ENCODE data around the gene DBT.
A peak's percentile ranks its signal among the peaks of the same experiment; 100 is the strongest.
"Not testable (repeated sequence)": the region's sequence is repeated elsewhere in the genome, so short reads cannot be mapped to it uniquely, and the experiment has no call there.

DBT gene

DNA sequence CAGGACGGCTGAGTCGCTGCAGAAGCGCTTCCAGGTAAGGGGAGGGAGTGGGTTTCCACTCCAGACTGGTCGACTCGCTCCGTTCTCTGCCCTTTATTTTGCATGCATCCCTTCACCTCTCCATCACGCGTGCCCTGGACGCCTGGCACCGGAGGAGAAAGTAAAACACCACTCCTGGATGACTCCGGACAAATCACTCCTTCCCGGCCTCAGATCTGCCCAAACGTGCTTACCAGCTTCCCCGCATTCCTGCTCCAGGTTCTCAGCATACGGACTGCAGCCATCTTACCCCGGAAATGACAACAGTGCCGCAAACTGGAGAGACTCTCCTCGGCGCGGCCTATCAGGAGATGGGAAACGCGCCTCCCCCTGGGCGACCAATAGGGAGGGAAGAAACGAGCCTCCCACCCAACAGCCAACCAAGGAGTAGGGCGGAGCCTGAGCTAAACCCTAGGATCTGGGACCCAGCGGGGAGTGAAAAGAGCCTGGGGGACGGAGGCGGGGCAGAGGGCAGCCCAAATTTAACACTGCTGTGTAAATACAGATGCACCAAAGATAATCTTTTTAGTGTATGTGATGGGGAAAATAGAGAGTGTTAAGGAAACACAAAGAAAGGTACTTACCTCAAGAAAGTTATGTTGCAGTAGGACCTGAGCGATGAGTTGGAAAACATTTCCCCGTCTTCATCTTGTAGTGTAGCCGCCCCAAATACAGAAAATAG is at the start of gene DBT:
DBT (minus strand) TSS at position 298 of the 721 bp plus-strand sequence; CDS start at position 284, 14 bp downstream.
- peak; percentile 96 for DNase-seq
- in situ Hi-C loops (cut with MboI; ENCODE audit: low pct_unique_long_range_greater_than_20kb, low sequenced_read_pairs), result no loop called here

DNA sequence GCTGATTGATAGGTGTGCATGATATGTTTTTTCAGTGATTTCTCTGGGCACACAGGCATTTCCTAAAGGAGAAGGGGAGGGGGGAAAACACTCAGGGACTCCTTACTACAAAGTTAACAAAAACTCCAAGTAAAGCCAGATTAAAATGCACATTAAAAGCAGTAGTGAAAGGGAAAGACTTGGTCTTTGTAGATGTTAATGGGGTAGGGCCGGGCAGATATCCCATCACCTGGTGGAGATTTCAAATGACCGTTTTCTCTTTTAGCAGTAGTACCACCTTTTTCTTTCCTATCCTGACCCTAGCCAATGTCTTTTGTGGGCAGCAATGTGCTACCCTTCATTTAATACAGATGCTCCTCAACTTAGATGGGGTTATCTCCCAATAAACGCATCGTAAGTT is 48.9 kb upstream of the DBT start:
- no peak for DNase-seq
- in situ Hi-C loops (cut with MboI; ENCODE audit: low pct_unique_long_range_greater_than_20kb, low sequenced_read_pairs), result no loop called here

DNA sequence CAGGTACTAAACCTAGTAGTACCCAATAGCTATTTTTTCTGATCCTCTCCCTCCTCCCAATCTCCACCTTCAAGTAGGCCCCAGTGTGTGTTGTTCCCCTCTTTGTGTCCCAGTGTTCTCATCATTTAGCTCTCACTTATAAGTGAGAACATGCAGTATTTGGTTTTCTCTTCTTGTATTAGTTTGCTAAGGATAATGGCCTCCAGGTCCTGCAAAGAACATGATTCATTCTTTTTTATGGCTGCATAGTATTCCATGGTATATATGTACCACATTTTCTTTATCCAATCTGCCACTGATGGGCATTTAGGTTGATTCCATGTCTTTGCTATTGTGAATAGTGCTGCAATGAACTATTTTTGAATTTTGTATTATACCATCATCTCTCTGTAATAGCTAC is 47.4 kb upstream of the DBT start:
- in situ Hi-C loops (cut with MboI; ENCODE audit: low pct_unique_long_range_greater_than_20kb, low sequenced_read_pairs); DNase-seq: not testable (repeated sequence)

DNA sequence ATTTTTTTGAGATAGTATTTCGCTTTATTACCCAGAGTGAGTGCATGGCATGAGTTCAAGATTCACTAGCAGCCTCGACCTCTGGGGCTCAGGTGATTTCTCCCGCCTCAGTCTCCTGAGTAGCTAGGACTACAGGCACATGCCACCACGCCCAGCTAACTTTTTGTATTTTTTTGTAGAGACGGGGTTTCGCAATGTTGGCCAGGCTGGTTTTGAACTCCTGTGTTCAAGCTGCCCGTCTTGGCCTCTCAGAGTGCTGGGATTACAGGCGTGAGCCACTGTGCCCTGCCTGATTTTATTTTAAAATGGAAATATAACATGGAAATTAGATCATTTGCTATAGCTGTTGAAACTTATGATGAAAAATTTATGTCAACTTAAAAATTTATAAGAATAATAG is 46.5 kb upstream of the DBT start:
- in situ Hi-C loops (cut with MboI; ENCODE audit: low pct_unique_long_range_greater_than_20kb, low sequenced_read_pairs), result no loop called here
- no peak for DNase-seq

DNA sequence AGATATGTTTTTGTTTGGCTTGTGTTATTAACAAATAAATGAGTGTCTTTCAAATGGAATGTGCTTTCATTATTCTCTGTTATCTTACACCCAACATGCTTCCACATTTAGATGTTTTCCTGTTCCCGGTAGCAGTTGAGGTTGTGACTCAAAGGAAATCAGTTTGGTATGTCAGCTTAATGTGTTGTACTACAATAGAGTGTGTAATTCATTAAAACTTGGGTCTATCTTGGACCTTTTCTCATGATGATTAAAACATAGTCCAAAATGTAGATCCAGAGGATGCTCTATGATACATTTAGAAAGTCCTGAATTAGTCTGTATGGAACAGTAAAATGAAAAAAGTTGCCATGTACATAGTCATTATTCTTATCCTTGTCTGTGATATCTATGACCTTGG is 43.1 kb upstream of the DBT start:
- in situ Hi-C loops (cut with MboI; ENCODE audit: low pct_unique_long_range_greater_than_20kb, low sequenced_read_pairs), result no loop called here
- no peak for DNase-seq

DNA sequence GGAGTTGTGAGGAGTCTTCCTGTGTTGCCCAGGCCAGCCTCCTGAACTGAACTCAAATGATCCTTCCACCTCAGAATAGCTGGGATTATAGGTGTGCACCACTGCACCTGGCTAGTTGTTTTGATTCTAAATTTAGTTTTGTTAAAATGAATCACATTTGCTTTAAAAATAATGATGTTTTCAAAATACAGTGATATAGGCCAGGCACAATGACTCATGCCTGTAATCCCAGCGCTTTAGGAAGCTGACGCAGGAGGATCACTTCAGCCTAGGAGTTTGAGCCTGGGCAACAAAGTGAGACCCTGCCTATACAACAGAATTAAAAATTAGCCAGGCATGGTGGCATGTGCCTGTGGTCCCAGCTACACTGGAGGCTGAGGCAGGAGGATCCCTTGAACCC is 40.7 kb upstream of the DBT start:
- DNase-seq, result no peak
- in situ Hi-C loops (cut with MboI; ENCODE audit: low pct_unique_long_range_greater_than_20kb, low sequenced_read_pairs), result no loop called here

DNA sequence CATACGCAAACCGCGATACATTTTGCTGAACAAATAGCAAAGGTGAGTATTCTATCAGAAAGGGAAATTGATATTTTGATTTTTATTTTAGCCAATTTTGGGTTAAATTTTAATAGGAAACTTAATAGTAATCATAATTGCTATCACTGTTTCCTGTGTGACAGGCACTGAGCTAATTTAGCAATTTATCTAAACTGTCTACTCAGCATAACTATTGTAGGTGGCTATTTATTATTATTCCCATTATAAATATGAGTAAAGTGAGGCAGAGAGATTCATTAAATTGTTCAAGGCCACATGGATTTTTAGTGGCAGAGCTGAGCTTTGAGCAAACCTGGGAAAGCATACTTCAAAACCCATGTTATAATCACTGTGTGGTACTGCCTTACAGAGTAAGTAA is 37.5 kb upstream of the DBT start:
- in situ Hi-C loops (cut with MboI; ENCODE audit: low pct_unique_long_range_greater_than_20kb, low sequenced_read_pairs), result no loop called here
- no peak for DNase-seq

DNA sequence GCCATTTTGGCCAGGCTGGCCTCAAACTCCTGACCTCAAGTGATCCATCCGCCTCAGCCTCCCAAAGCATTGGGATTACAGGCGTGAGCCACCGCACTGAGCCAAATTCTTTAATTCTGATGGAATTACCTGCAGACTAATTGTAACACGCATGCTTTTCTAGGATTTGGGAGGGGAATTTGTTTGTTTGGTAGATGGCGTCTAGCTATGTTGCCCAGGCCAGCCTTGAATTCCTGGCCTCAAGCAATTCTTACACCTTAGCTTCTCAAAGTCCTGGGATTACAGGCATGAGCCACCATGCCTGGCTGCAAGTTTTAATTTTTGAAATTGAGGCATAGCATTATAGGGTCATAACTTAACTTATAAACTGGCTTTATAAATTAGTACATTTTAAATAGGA is 35.0 kb upstream of the DBT start:
- in situ Hi-C loops (cut with MboI; ENCODE audit: low pct_unique_long_range_greater_than_20kb, low sequenced_read_pairs), result no loop called here
- DNase-seq, result no peak

DNA sequence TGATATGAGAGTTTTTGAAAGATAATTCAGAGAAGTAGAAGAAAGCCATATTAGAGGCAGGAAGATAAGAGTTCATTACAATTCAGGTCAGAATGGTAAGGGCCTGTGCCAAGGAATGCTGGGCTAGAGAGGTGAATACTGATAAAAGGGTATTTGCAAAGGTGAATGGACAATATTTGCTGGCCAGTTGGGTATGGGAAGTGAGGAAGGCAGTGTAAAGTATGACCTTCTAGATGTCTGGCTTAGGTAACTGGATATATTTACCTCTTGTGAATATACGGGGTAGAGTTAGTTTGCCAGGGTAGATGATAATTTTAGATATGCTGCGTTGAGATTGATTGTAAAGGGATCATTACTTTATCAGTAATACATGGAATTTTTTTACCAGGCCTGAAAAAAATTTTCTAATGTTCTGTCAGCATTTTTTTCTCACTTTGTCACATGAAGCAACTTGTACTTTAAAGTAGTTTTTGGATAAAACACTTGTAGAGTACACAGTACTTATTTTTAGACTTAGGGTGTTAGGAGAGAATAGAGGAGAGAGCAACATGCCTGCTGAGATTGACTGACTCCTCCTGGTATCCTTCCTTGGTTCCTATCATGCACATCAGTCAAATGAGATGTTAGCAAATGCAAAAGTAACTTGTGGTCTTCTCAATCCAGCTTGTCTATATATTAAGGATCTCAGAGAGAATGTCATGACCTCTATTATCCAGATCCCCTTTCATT is 30.5 kb upstream of the DBT start:
- in situ Hi-C loops (cut with MboI; ENCODE audit: low pct_unique_long_range_greater_than_20kb, low sequenced_read_pairs), result no loop called here
- no peak for DNase-seq

DNA sequence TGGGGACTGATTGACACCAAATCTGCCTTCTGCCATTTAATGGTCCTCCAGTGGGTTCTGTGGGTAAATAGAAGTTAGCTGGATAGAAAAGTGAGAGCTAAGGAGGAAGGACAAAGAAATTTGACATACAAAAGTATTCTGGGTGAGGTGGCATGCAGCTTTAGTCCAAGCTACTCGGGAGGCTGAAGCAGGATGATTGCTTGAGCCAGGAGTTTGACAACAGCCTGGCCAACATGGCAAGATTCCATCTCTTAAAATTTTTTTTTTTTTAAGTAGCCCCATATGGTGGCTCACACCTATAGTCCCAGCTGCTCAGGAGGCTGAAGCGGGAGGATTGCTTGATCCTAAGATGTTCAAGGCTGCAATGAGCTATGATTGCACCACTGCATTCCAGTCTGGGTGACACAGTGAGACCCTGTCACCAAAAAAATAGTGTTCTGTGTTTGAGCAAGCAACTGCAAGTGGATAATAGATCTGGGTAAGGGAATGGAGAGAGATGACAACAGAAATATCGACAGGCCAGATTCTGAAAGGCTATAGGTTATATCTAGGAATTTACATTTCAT is 29.8 kb upstream of the DBT start:
- in situ Hi-C loops (cut with MboI; ENCODE audit: low pct_unique_long_range_greater_than_20kb, low sequenced_read_pairs), result no loop called here
- no peak for DNase-seq

DNA sequence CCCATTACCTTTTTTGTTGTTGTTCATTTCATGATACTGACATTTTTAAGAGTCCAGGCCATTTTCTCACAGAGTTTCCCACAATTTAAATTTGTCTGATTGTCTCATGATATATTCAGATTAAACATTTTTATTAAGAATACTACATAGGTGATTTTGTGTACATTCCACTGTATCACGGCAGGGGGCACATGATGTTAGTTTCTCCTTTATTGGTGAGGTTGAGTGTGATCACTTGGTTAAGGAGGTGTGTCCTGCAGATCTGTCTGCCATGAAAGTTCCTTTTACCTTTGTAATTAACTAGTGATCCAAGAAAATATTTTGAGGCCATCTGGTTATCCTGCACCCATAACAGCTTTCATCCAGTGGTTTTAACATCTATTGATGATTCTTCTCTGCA is 28.2 kb upstream of the DBT start:
- in situ Hi-C loops (cut with MboI; ENCODE audit: low pct_unique_long_range_greater_than_20kb, low sequenced_read_pairs), result no loop called here
- DNase-seq, result no peak

DNA sequence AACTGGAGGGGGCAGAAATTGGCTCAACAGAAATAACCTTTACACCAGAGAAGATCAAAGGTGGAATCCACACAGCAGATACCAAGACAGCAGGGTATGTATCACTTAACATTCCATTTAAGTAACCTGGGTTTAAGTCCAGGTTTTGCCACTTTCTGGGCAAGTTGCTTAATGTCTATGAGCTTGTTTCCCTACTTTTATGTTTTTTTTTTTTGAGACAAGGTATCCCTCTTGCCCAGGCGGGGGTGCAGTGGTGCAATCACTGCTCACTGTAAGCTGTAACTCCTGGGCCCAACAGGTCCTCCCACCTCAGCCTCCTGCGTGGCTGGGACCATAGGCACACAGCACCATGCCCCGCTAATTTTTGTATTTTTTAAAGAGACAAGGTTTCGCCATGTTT is 18.6 kb upstream of the DBT start:
- no peak for DNase-seq
- in situ Hi-C loops (cut with MboI; ENCODE audit: low pct_unique_long_range_greater_than_20kb, low sequenced_read_pairs), result no loop called here

DNA sequence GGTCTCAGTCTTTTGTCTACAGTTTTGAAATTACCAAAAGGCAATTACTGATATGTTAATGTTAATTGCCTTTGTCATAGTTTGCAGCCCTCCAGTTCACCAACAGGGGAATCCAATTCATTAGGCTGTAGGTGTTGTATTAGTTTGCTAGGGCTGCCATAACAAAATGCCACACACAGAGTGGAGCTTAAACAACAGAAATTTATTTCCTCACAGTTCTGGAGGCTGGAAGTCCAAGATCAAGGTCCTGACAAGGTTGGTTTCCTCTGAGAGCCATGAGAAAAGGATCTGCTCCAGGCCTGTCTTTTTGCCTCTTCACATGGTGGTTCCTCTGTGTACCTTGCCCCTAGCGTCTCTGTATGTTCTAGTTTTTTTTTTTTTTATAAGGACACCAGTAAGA is 17.6 kb upstream of the DBT start:
- DNase-seq, result no peak
- in situ Hi-C loops (cut with MboI; ENCODE audit: low pct_unique_long_range_greater_than_20kb, low sequenced_read_pairs), result no loop called here

DNA sequence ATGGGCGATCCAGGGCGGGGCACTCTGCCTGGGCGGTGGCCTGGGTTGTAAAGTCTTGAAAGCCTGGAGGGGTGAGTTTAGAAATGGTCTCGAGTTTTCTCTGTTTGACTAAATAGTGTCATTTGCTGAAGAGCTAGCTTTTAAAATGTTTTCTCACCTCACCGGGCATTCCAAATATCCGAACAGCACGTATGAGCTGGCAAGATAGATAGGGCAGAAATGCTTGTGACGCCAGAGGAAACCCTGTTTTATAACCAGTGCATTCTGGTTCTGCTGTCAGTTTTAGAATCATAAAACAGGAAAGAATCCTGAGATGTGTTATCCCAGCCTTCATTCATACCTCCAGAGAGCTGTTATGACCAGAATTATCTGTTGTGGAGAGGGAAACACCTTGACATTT is 17.1 kb upstream of the DBT start:
- DNase-seq, result peak; percentile 11
- in situ Hi-C loops (cut with MboI; ENCODE audit: low pct_unique_long_range_greater_than_20kb, low sequenced_read_pairs), result no loop called here

DNA sequence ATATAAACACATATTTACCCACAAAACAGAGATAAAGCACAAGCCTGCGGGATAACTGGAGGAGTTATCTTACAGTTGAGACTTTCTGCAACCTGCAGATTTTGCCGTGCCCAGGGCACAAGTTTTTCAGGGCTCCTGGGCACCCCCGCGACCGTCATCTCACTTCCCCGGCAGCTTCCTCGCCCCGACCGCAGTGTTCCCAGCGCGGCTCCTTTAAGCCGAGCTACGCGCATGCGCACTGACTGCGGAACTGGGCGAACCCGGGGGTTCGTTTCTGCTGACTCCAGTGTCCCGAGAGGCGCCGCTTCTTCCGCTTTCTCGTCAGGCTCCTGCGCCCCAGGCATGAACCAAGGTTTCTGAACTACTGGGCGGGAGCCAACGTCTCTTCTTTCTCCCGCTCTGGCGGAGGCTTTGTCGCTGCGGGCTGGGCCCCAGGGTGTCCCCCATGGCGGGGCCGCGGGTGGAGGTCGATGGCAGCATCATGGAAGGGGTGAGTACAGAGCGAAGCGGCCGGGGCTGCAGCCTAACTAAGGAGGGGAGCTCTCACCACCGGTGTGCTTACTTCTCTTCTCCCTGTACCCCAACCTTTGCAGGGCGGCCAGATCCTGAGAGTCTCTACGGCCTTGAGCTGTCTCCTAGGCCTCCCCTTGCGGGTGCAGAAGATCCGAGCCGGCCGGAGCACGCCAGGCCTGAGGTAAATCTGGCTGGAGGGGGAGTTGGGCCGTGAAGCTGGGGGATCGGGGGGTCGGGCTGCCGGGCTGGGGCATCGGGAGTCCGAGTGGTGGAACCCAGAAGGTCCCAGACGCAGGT is 16.5 kb upstream of the DBT start, which contains the start of gene RTCA:
RTCA (plus strand) TSS at position 286 of the 810 bp plus-strand sequence; CDS start at position 446, 160 bp downstream.
- in situ Hi-C loops (cut with MboI; ENCODE audit: low pct_unique_long_range_greater_than_20kb, low sequenced_read_pairs), result no loop called here
- peak; percentile 97 for DNase-seq

DNA sequence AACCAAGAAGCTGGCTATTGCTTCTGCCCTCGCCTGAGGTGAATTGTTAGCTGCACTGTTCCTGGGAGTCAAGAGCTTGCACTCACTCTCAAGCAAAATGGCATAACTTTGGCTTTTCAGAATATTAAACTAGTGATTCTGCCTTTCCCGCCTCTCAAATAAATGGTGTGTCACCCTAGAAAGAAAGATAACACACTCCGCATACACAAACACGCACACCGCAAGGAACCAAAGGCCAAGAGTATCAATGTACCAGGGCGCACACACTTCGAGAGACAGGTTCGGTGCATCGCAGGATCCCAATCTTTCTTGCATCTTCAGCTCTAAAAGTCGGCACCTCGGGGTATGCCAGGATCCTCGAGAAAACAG is 15.9 kb upstream of the DBT start:
- no peak for DNase-seq
- in situ Hi-C loops (cut with MboI; ENCODE audit: low pct_unique_long_range_greater_than_20kb, low sequenced_read_pairs), result no loop called here

DNA sequence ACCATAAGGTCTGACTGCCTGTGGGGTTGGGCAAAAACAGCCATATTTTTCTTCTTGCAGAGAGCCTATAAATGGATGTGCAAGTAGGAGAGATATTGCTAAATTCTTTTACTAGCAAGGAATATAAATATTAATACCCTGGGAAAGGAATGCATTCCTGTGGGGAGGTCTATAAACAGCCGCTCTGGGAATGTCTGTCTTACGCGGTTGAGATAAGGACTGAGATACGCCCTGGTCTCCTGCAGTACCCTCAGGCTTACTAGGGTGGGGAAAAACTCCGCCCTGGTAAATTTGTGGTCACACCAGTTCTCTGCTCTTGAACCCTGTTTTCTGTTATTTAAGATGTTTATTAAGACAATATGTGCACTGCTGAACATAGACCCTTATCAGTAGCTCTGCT is 14.4 kb upstream of the DBT start:
- DNase-seq; in situ Hi-C loops (cut with MboI; ENCODE audit: low pct_unique_long_range_greater_than_20kb, low sequenced_read_pairs): not testable (repeated sequence)

DNA sequence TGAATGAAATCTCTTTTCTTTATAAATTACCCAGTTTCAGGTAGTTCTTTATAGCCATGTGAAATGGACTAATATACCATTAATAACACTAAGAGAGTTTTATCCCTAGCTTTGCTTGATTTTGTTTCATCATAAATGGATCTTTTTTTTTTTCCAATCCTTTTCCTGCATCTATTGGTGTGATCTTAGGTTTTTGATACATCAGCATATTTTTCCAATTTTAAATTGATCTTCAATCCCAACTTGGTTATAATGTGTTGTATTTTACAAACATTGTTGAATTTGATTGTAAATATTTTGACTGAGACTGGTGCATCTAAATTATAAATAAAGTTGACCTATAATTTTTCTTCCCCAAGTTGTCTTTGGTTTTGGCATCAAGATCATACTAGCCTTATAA is 12.1 kb upstream of the DBT start:
- DNase-seq, result no peak
- in situ Hi-C loops (cut with MboI; ENCODE audit: low pct_unique_long_range_greater_than_20kb, low sequenced_read_pairs), result no loop called here

DNA sequence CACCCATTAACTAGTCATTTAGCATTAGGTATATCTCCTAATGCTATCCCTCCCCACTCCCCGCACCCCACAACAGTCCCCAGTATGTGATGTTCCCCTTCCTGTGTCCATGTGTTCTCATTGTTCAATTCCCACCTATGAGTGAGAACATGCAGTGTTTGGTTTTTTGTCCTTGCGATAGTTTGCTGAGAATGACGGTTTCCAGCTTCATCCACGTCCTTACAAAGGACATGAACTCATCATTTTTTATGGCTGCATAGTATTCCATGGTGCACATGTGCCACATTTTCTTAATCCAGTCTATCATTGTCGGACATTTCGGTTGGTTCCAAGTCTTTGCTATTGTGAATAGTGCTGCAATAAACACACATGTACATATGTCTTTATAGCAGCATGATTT is 8.8 kb upstream of the DBT start:
- in situ Hi-C loops (cut with MboI; ENCODE audit: low pct_unique_long_range_greater_than_20kb, low sequenced_read_pairs); DNase-seq: not testable (repeated sequence)

DNA sequence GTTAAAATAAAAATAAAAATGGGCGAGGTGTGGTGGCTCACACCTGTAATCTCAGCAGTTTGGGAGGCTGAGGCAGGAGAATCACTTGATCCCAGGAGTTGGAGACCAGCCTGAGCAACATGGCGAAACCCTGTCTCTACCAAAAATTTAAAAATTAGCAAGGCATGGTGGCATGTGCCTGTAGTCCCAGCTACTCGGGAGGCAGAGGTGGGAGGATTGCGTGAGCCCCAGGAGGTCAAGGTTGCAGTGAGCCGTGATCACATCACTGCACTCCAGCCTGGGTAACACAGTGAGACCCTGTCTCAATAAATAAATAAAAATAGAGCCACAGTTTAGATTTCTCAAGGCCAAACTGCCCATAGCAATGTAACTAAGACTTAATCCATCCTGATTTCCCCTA is 6.6 kb upstream of the DBT start:
- DNase-seq; in situ Hi-C loops (cut with MboI; ENCODE audit: low pct_unique_long_range_greater_than_20kb, low sequenced_read_pairs): not testable (repeated sequence)

Data from KBM-7 (cell line).